ENCODE measurements around the gene CLGN. TPM values are rescaled to one million over a fixed set of nuclear protein-coding genes. Genes with fewer than 3 reads are reported as not detected.
"Not testable (repeated sequence)": the region's sequence is repeated elsewhere in the genome, so short reads cannot be mapped to it uniquely, and the experiment has no call there.

The CLGN gene, protein sequence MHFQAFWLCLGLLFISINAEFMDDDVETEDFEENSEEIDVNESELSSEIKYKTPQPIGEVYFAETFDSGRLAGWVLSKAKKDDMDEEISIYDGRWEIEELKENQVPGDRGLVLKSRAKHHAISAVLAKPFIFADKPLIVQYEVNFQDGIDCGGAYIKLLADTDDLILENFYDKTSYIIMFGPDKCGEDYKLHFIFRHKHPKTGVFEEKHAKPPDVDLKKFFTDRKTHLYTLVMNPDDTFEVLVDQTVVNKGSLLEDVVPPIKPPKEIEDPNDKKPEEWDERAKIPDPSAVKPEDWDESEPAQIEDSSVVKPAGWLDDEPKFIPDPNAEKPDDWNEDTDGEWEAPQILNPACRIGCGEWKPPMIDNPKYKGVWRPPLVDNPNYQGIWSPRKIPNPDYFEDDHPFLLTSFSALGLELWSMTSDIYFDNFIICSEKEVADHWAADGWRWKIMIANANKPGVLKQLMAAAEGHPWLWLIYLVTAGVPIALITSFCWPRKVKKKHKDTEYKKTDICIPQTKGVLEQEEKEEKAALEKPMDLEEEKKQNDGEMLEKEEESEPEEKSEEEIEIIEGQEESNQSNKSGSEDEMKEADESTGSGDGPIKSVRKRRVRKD
- not detected for total RNA-seq

- peaks cover 6% of the 10 kb centered on the region for H3K4me1 Mint-ChIP-seq (ENCODE audit: low read depth)
- DNase-seq (peak; percentile 23), ATAC-seq (peak; percentile 88 to 92)
- no peaks in the 10 kb centered on the region for H3K36me3 Mint-ChIP-seq (ENCODE audit: insufficient read depth)
- peak within 1 kb of the TSS; percentile 75 for H3K4me3 Mint-ChIP-seq
- H3K27me3 Mint-ChIP-seq (ENCODE audit: low read depth): peaks cover 56% of the 10 kb centered on the region
- no peaks in the 10 kb centered on the region for H3K9me3 Mint-ChIP-seq
Observed at GRCh38 chr4:140427106-140427918, at the start of gene CLGN. Gene CLGN, minus strand, starts transcription at chr4:140427648. Its CDS starts 14,570 bp downstream, at chr4:140413078.

GRCh38 chr4:140472156-140472555 is 44.7 kb upstream of the CLGN start:
- no peak for ATAC-seq
- no peaks in the 10 kb centered on the region for H3K9me3 Mint-ChIP-seq
- H3K27me3 Mint-ChIP-seq (ENCODE audit: low read depth): peaks cover 19% of the 10 kb centered on the region
- H3K4me3 Mint-ChIP-seq: no peak overlapping the region
- no peaks in the 10 kb centered on the region for H3K36me3 Mint-ChIP-seq (ENCODE audit: insufficient read depth)
- H3K4me1 Mint-ChIP-seq (ENCODE audit: low read depth): no peaks in the 10 kb centered on the region
- DNase-seq: no peak

DNA sequence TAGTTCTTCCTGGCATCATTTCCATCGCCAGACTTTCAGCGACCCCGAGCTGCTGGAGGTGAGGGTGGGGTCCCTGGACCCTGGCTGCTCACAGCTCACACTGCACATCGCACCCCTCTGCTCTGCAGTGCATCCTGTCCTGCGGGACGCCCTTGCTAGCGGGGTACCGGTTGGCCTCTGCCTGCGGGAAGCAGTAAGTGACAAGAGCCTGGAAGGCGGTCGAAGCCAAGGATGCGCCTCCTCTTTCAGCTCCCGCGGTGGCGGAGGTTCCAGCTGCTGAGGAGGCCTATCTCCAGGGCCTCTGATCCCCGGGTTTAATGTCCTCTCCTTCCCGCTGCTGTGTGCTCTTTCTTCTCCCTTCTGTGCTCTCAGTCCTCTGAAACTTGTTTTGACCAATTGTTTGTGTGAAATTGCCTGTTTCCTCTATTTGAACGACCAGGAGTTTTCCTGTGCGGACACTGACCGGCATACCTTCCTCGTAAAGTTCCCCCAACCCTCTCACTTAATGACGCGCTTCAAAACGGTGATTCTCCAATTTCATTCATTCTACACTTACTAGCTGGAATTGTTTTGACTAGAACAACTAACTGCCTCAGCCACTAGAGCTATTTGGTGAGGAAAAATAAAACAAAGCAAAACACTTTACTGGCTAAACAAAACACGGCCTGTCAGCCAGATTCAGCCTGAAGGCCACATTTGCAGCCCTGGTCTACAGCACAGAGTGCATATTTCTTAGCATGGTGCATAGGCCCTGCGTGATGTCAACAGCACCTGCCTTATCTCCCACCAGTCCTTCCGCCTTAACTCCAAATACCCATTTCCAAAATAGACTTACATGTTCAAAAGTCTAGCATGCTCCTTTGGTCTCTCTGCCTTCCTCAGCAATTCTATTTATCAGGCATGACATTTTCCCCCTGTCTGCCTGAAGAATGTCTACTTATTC is 42.6 kb upstream of the CLGN start:
- H3K9me3 Mint-ChIP-seq: no peaks in the 10 kb centered on the region
- no peaks in the 10 kb centered on the region for H3K4me1 Mint-ChIP-seq (ENCODE audit: low read depth)
- no peaks in the 10 kb centered on the region for H3K36me3 Mint-ChIP-seq (ENCODE audit: insufficient read depth)
- peaks cover 20% of the 10 kb centered on the region for H3K27me3 Mint-ChIP-seq (ENCODE audit: low read depth)
- no peak overlapping the region for H3K4me3 Mint-ChIP-seq
- DNase-seq (no peak), ATAC-seq (no peak)

GRCh38 chr4:140466146-140466545 is 38.7 kb upstream of the CLGN start:
- DNase-seq (no peak), ATAC-seq (no peak)
- Mint-ChIP-seq H3K4me3 (no peak overlapping the region), H3K9me3 (no peaks in the 10 kb centered on the region), H3K36me3 (ENCODE audit: insufficient read depth) (no peaks in the 10 kb centered on the region), H3K4me1 (ENCODE audit: low read depth) (no peaks in the 10 kb centered on the region), H3K27me3 (ENCODE audit: low read depth) (peaks cover 14% of the 10 kb centered on the region)

DNA sequence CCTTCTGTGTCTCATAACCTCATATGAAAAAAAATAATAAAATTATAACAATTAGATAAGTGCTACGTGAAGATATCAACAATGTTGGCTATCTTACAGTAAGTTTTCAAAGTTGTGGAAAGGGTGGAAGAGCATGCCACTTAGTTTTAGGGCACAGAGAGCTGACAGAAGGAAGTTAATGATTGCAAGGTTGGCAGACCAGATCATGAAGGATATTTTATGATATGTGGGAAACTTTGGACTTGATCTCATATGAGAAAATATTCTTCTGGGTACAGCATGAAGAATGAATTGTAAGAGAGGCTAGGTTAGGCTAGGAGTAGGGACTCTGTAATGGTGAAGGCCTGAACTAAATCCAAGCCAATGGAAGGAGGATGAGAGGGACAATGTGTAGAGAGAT is 36.2 kb upstream of the CLGN start:
- Mint-ChIP-seq H3K36me3 (ENCODE audit: insufficient read depth) (no peaks in the 10 kb centered on the region), H3K27me3 (ENCODE audit: low read depth) (peaks cover 7% of the 10 kb centered on the region), H3K4me1 (ENCODE audit: low read depth) (no peaks in the 10 kb centered on the region), H3K9me3 (no peaks in the 10 kb centered on the region), H3K4me3 (no peak overlapping the region)
- ATAC-seq (no peak), DNase-seq (no peak)

GRCh38 chr4:140463182-140463581 is 35.7 kb upstream of the CLGN start:
- Mint-ChIP-seq H3K27me3 (ENCODE audit: low read depth) (peaks cover 7% of the 10 kb centered on the region), H3K9me3 (no peaks in the 10 kb centered on the region)
- DNase-seq: no peak

DNA sequence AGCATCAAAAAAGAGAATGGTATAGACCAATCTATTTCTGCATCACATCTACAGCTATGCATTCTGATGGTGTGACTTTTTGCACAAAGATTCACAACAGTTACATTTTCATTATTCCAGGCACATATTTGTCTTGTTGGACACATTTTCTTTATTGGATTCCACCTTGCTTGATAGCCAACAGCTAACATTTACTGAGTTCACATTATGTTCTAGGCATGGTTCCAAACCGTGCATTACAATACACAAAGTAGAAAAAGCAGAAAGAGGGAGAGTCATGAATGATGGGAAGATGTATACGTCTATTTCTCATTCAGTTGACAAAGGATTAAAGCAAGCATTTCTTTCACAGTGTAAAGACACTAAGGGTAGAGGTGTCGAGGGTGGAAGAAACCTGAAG is 22.9 kb upstream of the CLGN start:
- H3K4me1 Mint-ChIP-seq (ENCODE audit: low read depth): no peaks in the 10 kb centered on the region
- H3K4me3 Mint-ChIP-seq: no peak overlapping the region
- ATAC-seq (no peak), DNase-seq (no peak)
- peaks cover 34% of the 10 kb centered on the region for H3K27me3 Mint-ChIP-seq (ENCODE audit: low read depth)
- H3K9me3 Mint-ChIP-seq: no peaks in the 10 kb centered on the region
- H3K36me3 Mint-ChIP-seq (ENCODE audit: insufficient read depth): no peaks in the 10 kb centered on the region

More at GRCh38 chr4:140463182-140463581, 35.7 kb upstream of the CLGN start:
- H3K36me3 Mint-ChIP-seq (ENCODE audit: insufficient read depth): no peaks in the 10 kb centered on the region
- no peaks in the 10 kb centered on the region for H3K4me1 Mint-ChIP-seq (ENCODE audit: low read depth)
- ATAC-seq: no peak
- no peak overlapping the region for H3K4me3 Mint-ChIP-seq

GRCh38 chr4:140448830-140449229 is 21.4 kb upstream of the CLGN start:
- H3K4me3 Mint-ChIP-seq: no peak overlapping the region
- H3K9me3 Mint-ChIP-seq: no peaks in the 10 kb centered on the region
- no peaks in the 10 kb centered on the region for H3K4me1 Mint-ChIP-seq (ENCODE audit: low read depth)
- no peaks in the 10 kb centered on the region for H3K36me3 Mint-ChIP-seq (ENCODE audit: insufficient read depth)
- no peak for DNase-seq
- no peak for ATAC-seq
- H3K27me3 Mint-ChIP-seq (ENCODE audit: low read depth): peaks cover 34% of the 10 kb centered on the region

- ATAC-seq (no peak), DNase-seq (no peak)
- H3K27me3 Mint-ChIP-seq (ENCODE audit: low read depth): peaks cover 31% of the 10 kb centered on the region
- no peaks in the 10 kb centered on the region for H3K9me3 Mint-ChIP-seq
- H3K4me1 Mint-ChIP-seq (ENCODE audit: low read depth): no peaks in the 10 kb centered on the region
- H3K36me3 Mint-ChIP-seq (ENCODE audit: insufficient read depth): no peaks in the 10 kb centered on the region
- no peak overlapping the region for H3K4me3 Mint-ChIP-seq
Observed at GRCh38 chr4:140448162-140448561, 20.7 kb upstream of the CLGN start.

DNA sequence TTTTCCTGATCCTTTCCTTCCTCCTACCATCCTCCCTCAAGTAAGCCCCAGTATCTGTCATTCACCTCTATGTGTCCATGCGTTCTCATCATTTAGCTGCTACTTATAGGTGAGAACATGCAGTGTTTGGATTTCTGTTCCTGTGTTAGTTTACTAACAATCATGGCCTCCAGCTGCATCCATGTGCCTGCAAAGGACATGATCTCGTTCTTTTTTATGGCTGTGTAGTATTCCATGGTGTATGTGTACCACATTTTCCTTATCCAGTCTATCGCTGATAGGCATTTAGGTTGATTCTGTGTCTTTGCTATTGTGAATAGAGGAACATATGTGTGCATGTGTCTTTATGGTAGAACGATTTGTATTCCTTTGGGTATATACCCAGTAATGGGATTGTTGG is 16.9 kb upstream of the CLGN start:
- H3K4me1 Mint-ChIP-seq (ENCODE audit: low read depth); DNase-seq; H3K9me3 Mint-ChIP-seq; H3K4me3 Mint-ChIP-seq; H3K36me3 Mint-ChIP-seq (ENCODE audit: insufficient read depth); ATAC-seq: not testable (repeated sequence)
- H3K27me3 Mint-ChIP-seq (ENCODE audit: low read depth): peaks cover 26% of the 10 kb centered on the region

DNA sequence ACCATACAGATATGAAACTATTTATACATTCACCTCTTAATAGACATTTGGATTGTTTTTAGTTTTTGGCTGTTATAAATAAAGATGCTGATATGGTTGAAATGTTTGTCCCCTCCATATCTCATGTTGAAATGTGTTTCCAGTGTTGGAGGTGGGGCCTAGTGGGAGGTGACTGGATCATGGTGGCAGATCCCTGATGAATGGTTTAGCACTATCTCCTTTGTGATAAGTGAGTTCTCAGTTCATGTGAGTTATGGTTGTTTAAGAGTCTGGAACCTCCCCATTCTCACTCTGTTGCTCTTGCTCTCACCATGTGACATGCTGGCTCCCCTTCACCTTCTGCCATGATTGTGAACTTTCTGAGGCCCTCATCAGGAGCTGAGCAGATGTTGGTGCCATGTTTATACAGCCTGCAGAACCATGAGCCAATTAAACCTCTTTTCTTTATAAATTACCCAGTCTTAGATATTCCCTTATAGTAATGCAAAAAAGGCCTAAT is 12.2 kb upstream of the CLGN start:
- H3K27me3 Mint-ChIP-seq (ENCODE audit: low read depth): no peaks in the 10 kb centered on the region
- no peaks in the 10 kb centered on the region for H3K4me1 Mint-ChIP-seq (ENCODE audit: low read depth)
- no peak for ATAC-seq
- no peak overlapping the region for H3K4me3 Mint-ChIP-seq
- H3K36me3 Mint-ChIP-seq (ENCODE audit: insufficient read depth): no peaks in the 10 kb centered on the region
- H3K9me3 Mint-ChIP-seq: no peaks in the 10 kb centered on the region
- DNase-seq: no peak

GRCh38 chr4:140427919-140428471 is 547 bp upstream of the CLGN start:
- Mint-ChIP-seq H3K27me3 (ENCODE audit: low read depth) (peaks cover 59% of the 10 kb centered on the region), H3K4me3 (peak overlapping the region; percentile 75), H3K4me1 (ENCODE audit: low read depth) (peaks cover 6% of the 10 kb centered on the region), H3K36me3 (ENCODE audit: insufficient read depth) (no peaks in the 10 kb centered on the region), H3K9me3 (no peaks in the 10 kb centered on the region)
- ATAC-seq: no peak
- DNase-seq: no peak

DNA sequence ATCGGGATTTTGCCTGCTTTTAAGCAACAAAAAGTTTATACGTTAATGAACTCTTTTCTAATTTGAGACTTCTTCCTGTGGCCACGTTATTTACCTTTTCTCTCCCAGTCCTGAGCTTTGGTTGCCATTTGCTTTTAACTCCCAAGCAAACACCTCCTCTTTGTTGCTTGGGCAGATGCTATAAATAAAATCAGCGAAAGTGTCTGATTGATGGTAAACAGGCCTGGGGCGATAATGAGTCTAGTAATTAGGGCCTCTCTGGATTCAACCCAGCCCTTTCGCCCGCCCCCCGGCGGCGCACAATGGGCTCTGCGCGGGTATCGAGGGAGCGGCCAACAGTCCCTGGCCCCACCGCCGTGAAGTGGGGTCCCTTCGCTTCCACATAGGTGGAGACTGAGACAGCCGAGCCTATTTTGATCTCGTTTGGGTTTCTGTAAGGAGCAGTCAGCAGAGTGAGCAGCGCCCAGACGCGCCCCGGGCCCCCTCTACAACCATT is 790 bp downstream of the CLGN start:
- no peak for DNase-seq
- Mint-ChIP-seq H3K4me1 (ENCODE audit: low read depth) (peaks cover 6% of the 10 kb centered on the region), H3K36me3 (ENCODE audit: insufficient read depth) (no peaks in the 10 kb centered on the region), H3K27me3 (ENCODE audit: low read depth) (peaks cover 55% of the 10 kb centered on the region), H3K4me3 (peak overlapping the region; percentile 50), H3K9me3 (no peaks in the 10 kb centered on the region)
- peak in 1 of 2 donors; percentile 38 for ATAC-seq
